Heart left ventricle (tissue), 13 donors: ENCODE measurements around the gene RHPN2.

Experiments
- CTCF ChIP-seq, 12 donors: fragments of 200-600 bp; sonication (generic) in 4 of 12; IDR thresholded peaks; one replicate each; pipeline versions ENCODE4 v1.5.0 to v1.8.0; 2018 to 2022; ENCODE audit warnings: antibody characterized with exemption in 12 of 12, mild to moderate bottlenecking in 5 of 12
- POLR2A ChIP-seq, 2 donors: fragments of 450-650 bp; IDR thresholded peaks; one replicate each; pipeline ENCODE4 v1.6.1; 2017; ENCODE audit warnings: antibody characterized with exemption in 2 of 2, mild to moderate bottlenecking in 2 of 2, moderate library complexity in 2 of 2
- donor health status: ischemic (EF 13 %, LVEDD 7.1; RV severe dilation, severe dysfunction).
- donor health status: DM: no; HTN: yes; CAD: no.
- donor health status: DM: no; HTN: no; CAD: no.
- donor health status: ischemic (EF 25% LVEDD 6.9; RV normal size, moderate dysfunction).
- donor health status: ischemic (EF 25% LVEDD 5.7; RV mildly dilated, moderate dysfunction).
- donor health status: ischemic (EF 35%, LVEDD 5.7; RV mildly dilated, moderate dysfunction).
- donor health status: nonischemic (EF 11% LVEDD 7.7; RV severe dilation, severe dysfunction).
- donor health status: DM: yes; HTN: yes; CAD: no.
- donor health status: PGD.
- donor health status: ischemic (EF 29% LVEDD 5.4; RV normal size, mild dysfunction).
- donor health status: nonischemic (EF 23%, LVEDD 6.1; RV moderate dilation, normal function).

DNA sequence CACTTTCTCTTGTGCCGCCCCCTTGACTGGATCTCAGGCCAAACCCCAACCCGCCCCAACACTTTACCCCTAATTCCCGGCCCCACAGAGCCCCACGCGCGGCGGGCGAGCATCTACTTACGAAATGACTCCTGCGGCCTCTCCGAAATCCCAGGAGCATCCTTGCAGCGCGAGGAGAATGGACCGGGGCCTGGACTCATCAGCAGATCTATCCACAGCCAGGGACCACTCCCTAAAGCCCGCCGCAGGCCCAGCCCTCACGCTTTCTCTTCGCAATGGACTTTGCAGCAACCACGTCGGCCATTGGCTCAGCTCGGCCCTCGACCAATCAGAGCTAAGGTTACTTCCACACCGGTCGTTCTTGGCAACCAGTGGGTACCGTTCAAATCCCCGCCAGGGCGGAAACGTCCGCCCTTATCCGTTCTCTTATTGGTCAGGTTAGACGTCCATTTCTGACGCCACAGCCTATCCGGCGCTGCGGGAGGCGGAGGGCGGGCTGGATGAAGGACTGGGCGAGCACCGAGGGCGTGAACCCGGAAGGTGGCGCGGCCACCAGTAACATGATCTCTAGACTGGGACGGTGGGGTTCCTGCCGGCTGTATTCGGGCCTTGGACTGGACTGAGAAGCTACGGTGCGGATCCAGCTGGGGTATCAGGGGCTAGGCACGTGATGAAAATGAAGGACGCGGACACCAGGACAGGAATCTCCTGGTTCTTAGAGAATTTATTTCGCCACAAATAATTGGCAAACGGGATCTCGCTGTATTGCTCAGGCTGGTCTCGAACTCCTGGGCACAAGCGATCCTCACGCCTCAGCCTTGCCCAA lies 92.8 kb downstream of the RHPN2 start, which contains the start of the genes CEP89 and FAAP24:
- TF ChIP-seq CTCF (IDR thresholded peaks at IDR 0.05) (no peak), POLR2A (IDR thresholded peaks at IDR 0.05) (peak in 1 of 2 donors; percentile 30)
